HG02678 (cell line): ENCODE data around the gene FMN1.
"Not testable (repeated sequence)": the region's sequence is repeated elsewhere in the genome, so short reads cannot be mapped to it uniquely, and the experiment has no call there.

Source experiments
- ATAC-seq: cut with Tn5 transposase; IDR thresholded peaks from one replicate; pipeline ENCODE4 v1.9.1; 2021; ENCODE audit warnings: mild to moderate bottlenecking, moderate library complexity; ENCODE audit not compliant: unreplicated experiment

The FMN1 gene

DNA sequence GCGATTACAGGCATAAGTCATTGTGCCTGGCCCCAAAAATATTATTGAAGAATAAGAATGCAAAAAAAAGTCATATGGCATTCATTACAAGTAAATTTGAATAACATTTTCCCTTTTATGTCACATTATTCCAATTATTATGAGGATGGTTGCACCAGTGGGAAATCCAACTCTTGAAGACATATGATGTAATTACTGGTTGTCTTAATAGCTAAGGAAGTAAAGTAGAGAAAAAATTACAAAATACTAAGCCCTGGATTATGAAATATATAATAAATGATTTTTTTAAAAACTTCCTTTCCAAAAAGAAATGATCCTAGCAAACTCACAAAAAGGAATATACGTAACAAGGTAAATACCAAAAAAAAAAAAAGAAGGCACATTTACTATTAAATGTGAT, 98.9 kb downstream of the FMN1 start:
- no peak for ATAC-seq

- ATAC-seq: no peak
Measured at GRCh38 chr15:33094336-33094735, 100.2 kb downstream of the FMN1 start.

GRCh38 chr15:33093222-33093621, 101.3 kb downstream of the FMN1 start:
- no peak for ATAC-seq

DNA sequence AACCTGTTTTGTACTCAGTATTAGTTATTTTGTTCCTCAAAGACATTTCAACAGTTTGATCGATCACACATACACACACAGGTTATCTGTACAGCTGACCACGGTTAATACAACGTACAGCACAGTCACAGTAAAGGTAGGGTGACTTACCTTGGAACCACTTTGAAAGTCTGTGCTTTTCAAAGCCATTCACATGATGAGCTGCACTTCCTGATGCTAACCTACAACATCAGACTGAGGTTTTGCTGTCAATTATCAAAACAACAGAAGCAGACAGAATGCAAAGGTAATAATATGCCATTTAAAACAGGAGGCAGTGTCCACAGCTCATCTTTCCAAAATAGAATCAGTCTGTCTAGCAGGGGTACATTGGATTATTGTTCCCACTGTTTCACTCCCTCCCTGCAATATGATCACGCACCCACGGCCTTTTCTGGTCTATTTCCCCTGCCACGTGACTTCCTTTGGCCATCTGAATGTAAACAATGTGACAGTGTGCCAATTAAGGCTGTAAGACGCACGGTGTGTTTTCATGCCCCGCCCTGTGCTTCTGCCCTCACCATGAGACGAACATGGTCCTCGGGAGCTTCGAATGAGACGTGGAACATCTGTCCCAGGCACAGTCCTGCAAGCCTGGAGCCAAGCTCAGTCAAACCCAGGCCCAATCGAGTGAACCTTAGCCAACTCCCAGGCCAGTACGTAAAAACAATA, 102.4 kb downstream of the FMN1 start:
- ATAC-seq: no peak

- no peak for ATAC-seq
Measured at GRCh38 chr15:33089878-33090757, 104.4 kb downstream of the FMN1 start.

DNA sequence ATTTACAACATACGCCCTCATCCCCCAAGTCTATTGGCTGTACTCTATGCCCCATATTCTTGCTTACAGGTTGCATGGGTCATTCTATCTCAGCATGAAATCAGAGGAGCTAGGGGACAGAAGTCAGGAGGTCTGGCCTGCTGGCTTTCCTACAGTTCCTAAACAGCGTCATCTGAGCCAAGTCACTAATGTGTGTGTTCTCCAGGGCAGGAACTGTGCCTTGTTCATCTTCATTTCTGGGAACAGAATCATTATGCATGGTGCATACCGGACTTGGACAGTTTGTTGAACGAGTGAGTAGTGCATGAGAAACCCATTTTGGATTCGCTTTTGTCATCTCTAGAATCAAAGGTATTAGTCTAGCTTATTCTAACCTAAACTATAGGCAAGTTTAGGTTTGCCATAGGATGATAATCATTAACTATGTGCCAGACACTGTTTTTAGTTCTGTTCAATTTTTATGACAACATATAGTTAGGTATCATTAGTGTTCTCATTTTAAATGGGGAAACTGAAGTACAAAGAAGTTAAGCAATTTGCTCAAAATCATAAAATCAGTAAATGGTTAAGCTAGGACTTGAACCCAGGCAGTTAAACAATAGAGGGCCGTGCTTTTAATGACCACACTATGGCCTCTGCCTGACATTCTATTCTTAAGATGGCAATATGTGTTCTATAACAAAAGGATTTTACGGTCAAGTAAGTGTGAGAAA, 105.2 kb downstream of the FMN1 start:
- no peak for ATAC-seq

- no peak for ATAC-seq
Measured at GRCh38 chr15:33086500-33087121, 107.9 kb downstream of the FMN1 start.

DNA sequence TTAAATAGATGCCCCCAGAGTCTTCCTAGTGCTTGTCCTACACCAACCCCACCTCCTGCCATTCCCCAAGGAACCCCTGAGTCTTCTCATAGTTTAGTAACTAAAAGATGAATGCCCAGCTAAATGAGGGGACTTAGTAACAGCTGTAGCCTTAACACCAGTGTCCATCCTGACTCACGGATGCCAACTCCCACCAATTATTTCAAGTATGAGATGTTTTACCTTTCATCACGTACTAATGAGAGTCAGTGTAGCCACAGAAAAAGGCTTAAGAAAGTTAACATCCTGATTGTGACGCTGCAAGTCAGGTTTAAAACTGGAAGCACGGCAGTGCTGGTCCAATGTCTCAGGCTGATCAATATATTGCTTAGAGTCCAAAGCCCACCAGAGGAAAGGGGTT, 109.9 kb downstream of the FMN1 start:
- no peak for ATAC-seq

- ATAC-seq: no peak
Measured at GRCh38 chr15:33083232-33084081, 111.1 kb downstream of the FMN1 start.

GRCh38 chr15:33080006-33080405, 114.5 kb downstream of the FMN1 start:
- ATAC-seq: no peak

GRCh38 chr15:33078607-33079006, 115.9 kb downstream of the FMN1 start:
- no peak for ATAC-seq

DNA sequence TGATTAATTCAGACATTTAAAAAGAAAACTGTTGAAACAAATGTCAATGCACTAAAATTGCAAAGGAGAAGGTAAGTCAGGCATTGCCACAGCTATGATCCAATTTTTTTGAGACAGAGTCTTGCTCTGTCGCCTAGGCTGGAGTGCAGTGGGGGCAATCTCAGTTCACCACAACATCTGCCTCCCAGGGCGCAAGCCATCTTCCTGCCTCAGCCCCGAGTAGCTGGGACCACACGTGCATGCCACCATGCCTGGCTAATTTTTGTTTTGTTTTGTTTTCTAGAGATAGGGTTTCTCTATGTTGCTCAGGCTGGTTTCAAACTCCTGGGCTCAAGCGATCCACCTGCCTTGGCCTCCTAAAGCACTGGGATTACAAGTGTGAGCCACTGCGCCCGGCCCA, 117.6 kb downstream of the FMN1 start:
- no peak for ATAC-seq

GRCh38 chr15:33074942-33075341, 119.6 kb downstream of the FMN1 start:
- no peak for ATAC-seq

GRCh38 chr15:33074212-33074611, 120.3 kb downstream of the FMN1 start:
- no peak for ATAC-seq

DNA sequence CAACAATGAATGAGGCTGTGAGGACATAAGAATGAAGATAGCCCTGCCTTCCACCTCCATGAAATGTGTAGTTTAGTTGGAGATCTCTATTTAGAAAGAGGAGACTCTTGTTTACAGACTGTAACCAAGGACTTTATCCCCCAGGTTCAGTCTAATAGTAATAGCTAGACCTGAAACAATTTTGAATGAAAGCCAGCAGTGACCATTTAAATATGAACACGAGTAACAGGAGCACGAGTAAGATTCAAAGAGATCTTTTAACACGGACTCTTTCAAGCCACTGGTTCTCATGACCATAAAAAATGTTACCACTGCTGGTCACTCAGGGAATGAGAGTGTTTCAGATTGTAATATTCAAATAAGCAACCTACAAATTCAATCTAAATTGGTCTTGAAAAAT, 123.1 kb downstream of the FMN1 start:
- no peak for ATAC-seq

DNA sequence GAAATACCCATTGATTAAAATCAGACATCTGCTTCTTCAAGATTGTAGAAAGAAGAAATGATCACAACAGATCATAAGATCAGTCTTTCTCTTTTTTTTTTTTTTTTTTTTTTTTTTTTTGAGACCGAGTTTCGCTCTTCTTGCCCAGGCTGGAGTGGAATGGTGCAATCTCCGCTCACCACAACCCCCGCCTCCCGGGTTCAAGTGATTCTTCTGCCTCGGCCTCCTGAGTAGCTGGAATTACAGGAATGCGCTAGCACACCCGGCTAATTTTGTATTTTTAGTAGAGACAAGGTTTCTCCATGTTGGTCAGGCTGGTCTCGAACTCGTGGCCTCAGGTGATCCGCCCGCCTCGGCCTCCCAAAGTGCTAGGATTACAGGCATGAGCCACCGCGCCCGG, 124.6 kb downstream of the FMN1 start:
- not testable (repeated sequence) for ATAC-seq

DNA sequence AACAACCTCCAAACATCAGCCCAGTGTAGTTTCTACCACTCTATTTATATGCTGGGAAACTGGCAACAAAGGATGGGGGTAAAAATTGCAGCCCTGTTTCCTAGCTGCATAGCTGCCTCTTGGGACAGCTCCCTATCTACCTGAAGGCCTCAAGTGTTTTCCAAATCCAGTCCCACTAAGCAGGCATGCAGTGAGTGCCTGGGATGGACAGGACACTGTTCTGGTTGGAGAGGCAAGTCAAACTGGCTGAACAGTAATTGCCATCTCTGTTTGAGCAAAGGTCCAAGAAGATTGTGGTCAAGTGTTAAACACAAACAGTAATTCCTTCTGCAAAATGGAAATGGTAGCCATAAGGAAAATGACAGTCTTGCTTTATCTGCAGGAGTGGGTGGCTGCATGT, 125.4 kb downstream of the FMN1 start:
- no peak for ATAC-seq

DNA sequence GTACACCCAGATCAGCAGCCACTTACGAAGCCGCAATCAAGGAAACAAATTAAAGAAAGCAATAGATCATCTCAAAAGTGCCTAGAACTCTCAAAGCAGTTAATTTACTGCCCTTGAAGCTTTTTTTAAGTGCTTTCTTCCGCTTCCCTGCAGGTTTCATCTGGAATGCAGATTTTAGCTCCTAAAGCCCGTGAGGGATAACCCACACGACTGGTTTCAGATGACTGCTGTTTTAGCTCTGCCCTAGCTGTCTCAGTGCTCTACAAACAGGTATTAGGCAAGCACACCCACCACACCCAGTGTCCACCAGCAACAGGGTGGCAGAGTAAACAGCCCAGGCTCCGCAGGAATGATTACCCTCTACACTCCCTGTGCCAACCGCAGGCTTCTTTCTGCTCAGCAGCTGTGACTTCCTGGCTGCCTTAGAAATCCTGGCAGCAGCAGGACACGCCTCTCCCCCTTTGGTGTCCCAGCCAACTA, 126.0 kb downstream of the FMN1 start:
- ATAC-seq: no peak

GRCh38 chr15:33068007-33068481, 126.5 kb downstream of the FMN1 start:
- ATAC-seq: no peak

DNA sequence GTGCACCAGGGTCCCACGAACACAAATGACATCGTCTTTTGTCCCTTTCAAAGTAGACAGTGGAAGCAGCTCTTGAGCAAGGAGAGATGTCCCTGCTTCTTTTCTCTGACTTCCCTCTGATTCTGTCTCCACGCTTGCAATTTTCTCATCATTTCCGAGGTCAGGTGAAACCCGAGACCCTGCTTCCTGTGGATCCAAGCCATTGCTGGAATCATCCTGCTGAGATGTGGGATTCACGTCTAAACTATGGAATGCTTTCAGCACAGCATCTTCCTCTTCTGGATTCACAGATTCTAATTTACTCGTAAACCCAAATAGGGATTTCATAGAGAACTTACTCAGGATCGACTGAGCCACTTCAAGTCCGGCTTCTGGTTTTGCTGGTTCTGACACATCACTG, 127.1 kb downstream of the FMN1 start:
- ATAC-seq: no peak
